Esophagus muscularis mucosa (tissue), 3 donors: Measurements from ENCODE around the gene IGSF23.

Experiments used
- CTCF ChIP-seq, 3 experiments: fragments of 200-600 bp in 2 of 3; fragments of 450-650 bp in 1 of 3; sonication (generic) in 2 of 3; IDR thresholded peaks; one replicate each; pipeline ENCODE4 v1.5.1; 2017 to 2019; ENCODE audit warnings: antibody characterized with exemption in 3 of 3, mild to moderate bottlenecking in 2 of 3, moderate library complexity in 1 of 3
- POLR2A ChIP-seq: fragments of 450-650 bp; IDR thresholded peaks from one replicate; pipeline ENCODE4 v1.6.1; 2017; ENCODE audit warnings: antibody characterized with exemption, moderate library complexity, mild to moderate bottlenecking, low read depth

- TF ChIP-seq CTCF (IDR thresholded peaks at IDR 0.05) (no peak), POLR2A (no peak)
Measured at GRCh38 chr19:44590245-44591059, 22.9 kb upstream of the IGSF23 start.
